HG02678 (cell line): Measurements from ENCODE around the gene FYB1.

ENCODE experiments used
- ATAC-seq: cut with Tn5 transposase; IDR thresholded peaks from one replicate; pipeline ENCODE4 v1.9.1; 2021; ENCODE audit warnings: mild to moderate bottlenecking, moderate library complexity; ENCODE audit not compliant: unreplicated experiment

Gene FYB1

DNA sequence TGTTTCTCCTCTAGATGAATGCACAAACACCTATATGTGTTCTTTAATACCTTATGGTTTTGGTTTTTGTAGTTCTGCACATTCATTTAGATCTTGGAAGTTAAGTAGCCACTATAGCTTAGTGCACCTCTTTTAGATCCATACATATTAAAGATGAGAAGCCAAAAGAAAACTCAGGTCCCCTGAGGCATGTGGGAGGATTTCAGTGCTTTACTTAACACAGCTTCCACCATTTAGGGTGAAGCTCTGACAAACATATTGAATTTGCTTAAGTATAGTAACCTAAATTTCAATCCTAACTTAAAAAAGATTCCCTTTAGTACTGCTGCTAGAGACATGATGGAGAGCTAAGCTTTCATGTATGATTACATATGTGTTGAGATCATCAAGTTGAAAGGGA lies 119.5 kb downstream of the FYB1 start:
- ATAC-seq = no peak

DNA sequence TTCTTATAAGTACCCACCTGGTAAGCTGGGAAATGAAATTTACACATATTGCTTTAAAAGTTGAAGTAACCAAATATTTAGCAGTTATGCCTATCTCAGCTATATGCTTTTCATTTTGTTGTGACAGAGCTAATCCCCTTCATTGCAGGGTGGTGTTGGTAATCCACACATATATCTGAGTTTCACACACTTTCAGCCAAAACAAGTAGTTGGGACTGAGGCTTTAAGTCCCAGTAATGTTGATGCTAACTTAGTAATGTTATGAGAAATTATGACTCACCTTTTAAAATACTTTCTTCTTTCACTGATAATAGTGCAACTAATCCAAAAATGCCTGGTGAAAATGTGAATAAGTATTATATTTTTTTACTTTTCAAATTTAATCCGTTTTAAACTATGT lies 126.0 kb downstream of the FYB1 start:
- ATAC-seq = no peak

DNA sequence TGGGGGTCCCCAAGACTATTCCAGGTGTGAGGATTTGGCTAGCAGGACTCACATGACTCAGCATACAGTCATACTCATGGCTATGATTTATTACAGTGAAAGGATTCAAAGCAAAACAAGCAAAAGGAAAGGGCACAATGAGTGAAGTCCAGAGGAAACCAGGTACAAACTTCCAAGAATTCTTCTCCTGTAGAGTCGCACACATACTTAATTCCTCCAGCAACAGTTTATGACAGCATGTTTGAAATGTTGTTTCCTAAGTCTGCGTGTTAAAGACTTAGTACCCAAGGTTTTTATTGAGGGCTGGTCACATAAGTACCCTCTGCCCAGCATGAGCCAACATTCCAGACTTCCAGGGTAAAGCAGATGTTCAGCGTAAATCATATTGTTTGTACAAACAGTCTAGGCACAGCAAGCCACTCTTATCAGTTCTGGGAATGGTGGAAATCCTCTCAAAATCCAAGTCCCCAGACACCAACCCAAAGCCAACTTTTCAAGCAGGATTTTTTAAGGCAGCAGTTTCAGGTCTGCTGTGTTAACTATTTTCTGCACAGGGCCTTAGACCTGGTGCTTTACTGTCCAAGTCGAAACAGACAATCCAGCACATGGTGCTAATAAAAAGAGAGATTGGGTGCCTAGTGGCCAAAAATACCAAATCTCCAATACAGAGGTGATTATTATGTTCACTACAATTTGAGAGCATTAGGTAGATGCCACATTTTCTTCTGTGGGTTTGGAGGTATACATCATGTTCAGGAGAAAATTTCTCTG lies 126.6 kb downstream of the FYB1 start:
- no peak for ATAC-seq

DNA sequence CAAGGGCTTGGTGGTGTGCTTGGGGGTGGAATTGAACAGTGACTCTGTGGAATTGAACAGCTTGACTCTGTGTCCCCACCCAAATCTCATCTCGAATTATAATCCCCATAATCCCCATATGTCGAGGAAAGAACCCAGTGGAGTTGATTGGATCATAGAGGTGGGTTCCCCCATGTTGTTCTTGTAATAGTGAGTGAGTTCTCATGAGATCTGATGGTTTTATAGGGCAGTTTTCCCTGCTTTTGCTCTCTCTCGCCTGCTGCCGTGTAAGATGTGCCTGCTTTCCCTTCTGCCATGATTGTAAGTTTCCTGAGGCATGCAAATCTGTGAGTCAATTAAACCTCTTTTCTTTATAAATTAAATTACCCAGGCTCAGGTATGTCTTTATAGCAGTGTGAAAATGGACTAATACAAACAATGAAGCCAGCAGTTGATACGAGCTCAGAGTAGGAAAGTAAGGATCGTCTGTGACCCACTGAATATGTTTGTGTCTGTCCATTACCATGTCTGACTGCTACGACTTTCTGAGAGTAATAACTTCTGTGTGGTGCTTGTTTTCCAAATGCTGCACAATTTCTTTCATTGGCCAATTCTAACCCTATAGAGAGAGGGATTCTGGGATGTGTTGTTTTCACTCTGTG lies 127.3 kb downstream of the FYB1 start:
- no peak for ATAC-seq

DNA sequence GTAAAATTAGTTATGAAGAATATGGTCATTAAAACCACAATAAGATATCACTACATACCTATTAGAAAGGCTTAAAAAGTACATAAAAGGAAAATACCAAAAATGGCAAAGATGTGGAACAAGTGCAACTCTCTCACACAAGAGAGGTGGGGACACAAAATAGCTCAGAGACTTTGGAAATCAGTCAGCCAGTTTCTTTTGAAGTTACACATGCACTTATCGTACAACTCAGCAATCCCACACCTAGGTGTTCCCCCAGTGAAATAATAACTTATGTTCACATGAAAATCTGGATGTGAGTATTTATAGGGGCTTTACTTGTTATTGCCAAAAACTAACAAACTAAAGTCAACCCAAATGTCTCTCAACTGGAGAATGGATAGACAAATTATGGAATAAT lies 135.4 kb downstream of the FYB1 start:
- ATAC-seq = no peak

DNA sequence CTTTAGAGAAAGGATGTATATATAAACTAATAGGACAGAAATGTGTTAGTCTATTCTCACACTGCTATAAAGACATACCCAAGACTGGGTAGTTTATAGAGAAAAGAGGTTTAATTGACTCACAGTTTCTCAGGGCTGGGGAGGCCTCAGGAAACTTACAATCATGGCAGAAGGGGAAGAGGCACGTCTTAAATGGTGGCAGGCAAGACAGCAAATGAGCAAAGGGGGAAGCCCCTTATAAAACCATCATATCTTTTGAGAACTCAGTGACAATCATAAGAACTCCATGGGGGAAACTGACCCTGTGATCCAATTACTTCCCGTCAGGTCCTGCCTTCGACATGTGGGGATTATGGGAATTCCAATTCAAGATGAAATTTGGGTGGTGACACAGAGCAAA lies 136.4 kb downstream of the FYB1 start:
- ATAC-seq = no peak

DNA sequence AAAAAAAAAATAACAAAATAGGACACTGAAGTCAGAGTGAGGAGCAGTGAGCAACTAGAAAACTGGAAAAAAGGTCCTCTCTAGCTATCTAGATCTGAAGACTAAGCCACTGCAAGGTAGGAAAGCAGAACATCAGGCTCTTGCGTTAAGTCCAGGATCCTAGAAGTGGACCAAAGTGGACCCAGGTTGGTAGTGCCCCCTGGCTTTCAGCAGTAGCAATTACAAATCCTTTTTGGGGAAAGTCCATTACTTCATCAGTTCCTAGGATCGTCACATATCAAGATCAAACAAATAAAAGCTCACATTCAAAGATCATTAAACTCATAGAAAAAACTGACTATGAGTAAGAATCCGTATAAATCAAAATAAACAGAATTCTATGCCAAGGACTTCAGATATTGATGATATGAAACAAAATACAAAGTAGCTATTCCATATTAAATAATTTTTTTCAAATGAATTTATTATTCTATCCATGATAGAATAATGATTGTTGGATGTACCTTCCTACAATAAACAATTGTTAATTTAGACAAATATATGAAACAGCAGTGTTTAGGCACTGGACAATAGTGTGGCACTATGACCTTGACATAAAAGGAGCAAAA lies 138.7 kb downstream of the FYB1 start:
- no peak for ATAC-seq

DNA sequence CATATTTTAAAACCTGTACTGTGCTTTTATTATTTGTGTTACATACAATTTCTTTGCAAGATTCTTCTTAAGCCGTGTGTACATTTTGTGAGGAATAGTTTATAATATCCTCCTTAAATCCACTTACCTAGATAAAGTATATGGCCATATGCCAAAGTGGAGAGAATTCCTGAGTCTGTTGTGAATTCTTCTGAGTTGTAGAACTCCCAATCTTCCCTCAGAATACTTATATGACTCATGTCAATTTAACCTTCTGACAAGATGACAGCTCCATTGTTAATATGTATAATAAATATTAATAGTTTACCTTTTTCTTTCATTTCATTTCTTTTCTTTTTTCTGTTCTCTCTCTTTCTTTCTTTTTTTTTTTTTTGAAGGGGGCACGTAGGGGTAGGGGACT lies 139.2 kb downstream of the FYB1 start:
- no peak for ATAC-seq

DNA sequence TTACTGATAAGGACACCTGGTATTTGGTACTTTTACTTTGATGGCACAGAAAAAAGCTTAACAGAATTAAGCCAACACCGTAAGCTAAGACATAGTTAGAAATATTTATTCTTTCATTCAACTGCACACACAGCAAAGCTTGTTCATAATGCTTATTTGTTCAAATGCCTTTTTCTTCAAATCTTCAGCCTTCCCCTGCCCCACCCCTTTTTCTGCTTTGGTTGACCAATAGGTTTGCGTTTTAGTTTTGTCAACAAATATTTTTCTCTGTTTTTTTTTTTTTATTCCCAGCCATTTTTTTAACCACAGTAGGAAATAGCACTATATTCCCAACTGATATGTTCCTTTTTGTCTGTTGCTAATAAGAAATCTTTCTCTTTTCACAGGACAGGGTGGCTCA lies 140.2 kb downstream of the FYB1 start:
- no peak for ATAC-seq

DNA sequence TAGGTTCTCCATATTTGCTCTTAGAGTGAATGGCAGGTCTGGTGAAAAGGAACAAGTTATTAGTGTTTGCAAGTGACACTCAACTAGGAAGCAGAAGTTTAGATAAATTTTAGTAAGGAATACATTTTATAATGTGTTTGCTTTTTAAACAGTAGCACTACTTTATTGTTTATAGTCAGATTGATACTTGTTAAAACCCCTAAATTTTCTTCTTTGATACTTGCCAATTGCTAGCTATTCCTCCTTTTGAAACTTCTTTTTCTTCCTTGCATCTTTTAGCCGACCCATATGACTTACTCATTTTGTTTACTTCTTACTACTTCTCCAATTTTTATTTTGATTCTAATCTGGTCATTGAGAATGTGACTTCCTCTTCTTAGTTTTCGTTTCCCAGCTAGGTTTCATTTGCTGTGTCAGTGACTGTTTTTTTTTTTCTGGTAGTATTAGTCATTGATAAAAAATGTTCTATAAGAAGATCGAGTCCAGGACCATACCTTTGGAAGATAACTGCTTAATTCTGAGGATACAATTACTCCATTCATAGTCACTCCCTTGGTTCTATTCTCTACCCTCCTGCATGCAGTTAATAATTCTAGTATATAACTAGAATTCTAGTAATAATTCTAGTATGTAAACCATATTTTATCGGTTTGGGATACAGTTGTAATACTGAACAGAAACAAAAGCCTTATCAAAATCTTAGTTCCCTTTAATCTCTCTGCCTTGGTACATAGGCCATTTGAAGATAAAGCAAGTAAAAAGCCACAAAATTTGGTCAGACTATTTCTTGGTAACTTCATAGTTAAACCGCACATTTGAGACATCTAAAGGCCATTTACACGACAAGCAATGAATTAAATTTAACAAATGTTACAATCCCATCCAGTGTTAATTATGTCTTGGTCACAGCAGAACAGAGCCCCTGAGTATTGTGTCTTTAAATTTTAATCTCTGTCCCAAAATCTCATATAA lies 142.3 kb downstream of the FYB1 start:
- ATAC-seq = peak; percentile 12

DNA sequence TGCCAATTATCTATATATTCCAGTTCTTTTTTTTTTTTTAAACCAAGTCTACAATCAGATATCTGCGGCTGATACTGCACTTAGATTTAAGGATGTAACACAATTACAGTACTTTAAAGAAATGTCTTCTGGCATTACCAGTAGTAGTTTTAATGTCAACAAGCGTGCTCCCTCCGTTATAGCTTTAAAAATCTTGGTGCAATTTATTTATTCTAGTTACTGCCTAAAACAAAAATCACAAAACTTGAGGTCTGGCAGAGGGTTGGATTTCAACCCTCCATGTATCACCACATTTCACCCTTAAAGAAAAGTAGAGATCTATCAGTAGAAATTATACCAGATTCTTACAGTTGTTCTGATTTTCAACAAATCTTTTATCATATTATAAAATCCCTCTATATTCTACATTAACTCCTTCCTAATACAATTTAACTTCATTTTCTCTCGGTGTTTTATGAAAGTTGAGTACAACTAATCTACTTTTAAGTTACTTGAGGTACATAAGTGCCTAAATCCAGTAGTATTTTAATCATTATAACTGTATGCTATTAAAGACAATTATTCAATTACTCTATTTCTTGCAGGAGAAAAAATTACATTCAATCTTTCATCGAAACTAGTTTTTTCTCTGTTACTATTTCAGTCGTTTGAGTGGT lies 143.1 kb downstream of the FYB1 start:
- no peak for ATAC-seq

DNA sequence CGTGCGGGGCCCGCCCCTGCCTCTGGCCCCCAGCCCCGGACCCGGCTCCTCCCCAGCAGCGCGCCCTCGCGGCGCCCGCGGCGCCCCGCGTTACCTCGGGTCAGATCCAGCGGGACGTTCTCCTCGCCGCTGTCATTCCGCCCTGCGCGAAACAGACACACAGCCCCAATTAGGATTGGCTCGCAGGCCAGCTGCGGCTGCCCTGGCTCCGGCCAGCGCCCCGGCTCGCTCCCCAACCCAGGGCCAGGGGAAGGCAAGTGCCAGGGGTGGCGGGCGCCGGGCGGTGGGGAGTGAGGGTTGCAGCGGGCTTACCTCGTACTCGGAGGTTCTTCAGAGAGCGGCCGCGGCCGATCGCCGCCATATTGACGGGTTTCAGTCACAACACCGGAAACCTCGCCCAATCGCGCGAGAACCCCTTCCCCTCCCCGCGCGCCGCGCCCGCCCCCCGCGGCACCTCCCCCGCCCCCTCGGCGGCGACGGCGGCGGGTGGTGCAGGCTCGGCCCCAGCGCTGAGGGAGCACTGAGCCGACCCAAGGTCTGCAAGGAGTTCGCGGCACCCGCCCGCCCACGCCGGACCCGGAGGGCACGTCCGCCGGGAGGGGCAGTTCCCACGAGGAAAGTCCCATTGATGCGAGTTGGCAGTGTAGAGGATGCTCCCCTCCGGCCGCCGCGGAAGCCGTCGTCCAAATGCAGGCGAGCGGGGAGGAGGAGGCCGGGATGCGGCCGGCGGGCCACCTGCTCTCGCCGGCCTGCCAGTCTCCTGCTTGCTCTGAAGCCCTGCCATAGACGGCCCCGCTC lies 145.1 kb downstream of the FYB1 start, which contains the start of gene RICTOR:
RICTOR (minus strand) TSS at position 383 of the 798 bp plus-strand sequence; CDS start at position 361, 22 bp downstream.
- ATAC-seq = peak; percentile 72

DNA sequence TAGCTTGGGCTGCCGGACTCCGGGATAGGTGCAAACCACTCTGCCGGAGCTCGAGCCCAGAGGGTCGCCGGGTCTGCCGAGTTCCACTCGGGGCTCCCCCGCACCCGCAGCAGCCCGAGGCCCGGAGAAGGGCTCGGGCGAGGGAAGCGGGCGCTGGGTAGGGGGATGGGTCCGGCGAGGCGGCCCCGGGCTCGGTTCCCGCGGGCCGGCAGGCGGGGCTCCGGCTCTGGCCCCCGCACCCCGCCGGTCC lies 145.7 kb downstream of the FYB1 start:
- peak; percentile 24 for ATAC-seq

DNA sequence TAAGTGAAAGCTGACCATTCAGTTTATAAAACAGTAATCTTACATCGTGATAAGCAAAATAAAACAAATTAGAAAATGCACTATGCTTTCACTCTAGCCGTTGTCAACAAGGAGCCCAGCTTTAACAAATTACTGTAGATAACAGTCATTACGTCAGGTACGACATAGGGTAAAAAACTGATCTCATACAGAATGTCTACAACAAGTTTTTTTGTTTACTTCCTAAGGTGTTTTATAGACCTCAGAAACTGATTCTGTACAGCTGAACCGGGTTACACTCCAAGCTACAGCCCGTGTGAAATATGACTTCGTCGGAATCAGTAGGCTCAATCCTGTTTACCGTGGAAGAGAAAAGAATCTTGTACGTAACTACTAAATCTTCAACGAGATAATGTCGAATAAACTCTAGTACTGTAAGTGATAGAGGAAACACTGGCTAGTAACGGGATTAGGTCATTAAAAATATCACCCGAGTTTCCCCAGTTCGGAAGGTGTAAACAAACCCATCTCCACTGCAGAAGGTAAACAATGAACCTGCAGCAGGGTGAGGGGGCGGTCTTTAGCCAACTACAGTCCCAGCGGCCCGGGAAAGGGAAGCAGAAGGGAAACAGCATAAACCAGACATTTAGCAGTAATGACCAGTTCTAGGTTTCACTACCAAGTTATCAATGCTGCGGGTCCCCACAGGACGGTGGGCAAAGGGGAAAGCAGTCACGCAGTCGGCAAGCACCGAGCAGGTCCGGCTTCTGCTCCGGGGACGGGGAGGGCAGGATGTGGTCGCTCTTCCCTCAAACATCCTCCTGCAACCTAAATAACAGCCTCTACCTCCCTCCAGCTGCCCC lies 146.2 kb downstream of the FYB1 start:
- peak; percentile 38 for ATAC-seq

DNA sequence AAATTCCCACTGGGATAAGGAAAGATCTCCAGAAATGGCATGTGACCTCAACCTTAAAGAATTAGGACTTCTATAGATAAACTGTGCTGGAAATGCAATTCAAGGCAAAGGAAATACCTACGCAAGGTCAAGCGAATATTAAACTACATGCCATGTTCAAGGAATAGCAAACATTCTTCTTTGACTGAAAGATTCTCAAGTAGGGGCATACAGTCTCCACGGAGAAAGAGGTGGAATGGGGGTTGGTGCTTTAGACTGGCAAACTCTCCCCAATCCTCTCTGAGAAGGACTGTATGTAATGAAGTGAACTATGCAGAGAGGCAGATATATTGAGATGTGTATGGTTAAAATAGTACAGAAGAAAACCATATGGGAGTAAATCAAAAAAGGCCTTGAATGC lies 151.3 kb downstream of the FYB1 start:
- no peak for ATAC-seq

DNA sequence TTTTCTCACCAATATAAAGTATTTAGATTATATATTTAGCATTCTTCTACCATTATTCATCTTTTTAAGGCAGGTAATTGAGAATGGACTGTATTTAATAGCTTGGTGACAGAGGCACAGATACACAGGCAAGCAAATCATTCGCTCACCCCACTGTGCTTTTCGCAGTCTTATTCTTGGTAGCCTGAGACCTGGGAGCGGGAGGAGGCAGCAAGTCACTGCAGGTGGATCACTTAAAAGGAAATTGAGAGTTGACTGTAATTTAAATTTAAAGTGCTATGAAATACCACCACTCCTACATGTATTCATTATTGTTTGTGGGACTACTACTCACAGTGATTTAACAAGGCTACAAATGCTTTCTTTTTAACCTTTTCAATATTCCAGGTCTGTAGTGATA lies 154.9 kb downstream of the FYB1 start:
- ATAC-seq = no peak

DNA sequence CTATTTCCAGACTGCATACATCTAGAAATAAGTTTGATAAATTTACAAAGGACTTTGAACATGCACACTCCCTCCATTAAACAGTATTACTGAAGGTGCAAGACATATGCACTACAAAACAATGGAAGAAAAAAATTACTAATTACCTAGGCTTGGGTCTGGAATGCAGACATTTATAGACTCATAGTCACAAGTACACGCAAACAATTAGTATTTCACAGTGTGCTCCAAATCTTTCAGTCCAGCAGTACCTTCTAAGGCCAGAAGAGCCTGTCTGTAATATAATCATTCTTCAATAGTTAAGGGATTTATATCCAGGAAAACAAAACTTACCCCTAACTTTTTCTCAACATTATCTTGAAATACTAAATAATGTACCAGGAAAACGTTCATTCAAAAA lies 156.3 kb downstream of the FYB1 start:
- no peak for ATAC-seq

DNA sequence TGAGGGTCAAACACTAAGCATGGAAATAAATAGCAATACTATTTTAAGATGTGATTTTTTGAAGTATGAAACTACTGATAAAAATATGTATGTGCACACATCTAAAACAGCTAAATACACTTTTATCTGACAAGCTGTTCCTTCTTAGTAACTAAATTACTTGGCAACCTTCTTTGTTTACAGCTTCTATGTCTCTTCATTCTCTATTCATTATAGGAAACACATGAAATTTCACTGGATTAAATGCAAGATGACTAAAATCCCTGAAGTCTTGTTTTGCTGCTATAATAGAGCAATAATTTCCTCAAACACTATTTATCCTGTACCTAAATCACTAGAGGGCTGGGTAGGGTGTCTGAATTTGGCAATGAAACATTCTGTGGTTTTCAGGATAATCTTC lies 156.8 kb downstream of the FYB1 start:
- no peak for ATAC-seq

DNA sequence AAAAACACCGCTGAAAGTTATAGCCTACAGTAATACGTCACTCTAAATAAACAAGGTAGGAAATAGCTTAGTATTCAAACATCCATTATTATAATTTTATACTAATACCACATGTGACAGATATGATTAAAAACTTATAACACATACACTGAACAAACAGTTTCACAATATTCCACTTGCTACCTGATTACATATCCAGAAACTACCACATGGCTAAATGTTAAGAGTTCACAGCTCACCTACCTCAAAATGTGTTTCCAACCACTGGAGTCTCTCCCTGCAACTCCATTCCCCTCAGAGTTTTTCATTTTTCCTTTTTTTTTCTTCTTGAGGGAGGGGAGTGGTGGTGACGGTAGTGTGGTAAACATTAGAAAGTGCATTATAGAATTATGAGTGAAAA lies 157.3 kb downstream of the FYB1 start:
- no peak for ATAC-seq
